Uterus (tissue), 2 donors: ENCODE data around the gene ITIH5.

Experiments used
- CTCF ChIP-seq, 4 experiments: fragments of 200-600 bp in 2 of 4; fragments of 450-650 bp in 2 of 4; sonication (generic) in 2 of 4; IDR thresholded peaks; one replicate each; pipeline ENCODE4 v1.5.1; 2016 to 2019; ENCODE audit warnings: antibody characterized with exemption in 4 of 4, mild to moderate bottlenecking in 2 of 4, moderate library complexity in 1 of 4
- POLR2A ChIP-seq, 2 donors: fragments of 450-650 bp; IDR thresholded peaks; one replicate each; pipeline ENCODE4 v1.6.1; 2016; ENCODE audit warnings: antibody characterized with exemption in 2 of 2, mild to moderate bottlenecking in 1 of 2, moderate library complexity in 1 of 2

DNA sequence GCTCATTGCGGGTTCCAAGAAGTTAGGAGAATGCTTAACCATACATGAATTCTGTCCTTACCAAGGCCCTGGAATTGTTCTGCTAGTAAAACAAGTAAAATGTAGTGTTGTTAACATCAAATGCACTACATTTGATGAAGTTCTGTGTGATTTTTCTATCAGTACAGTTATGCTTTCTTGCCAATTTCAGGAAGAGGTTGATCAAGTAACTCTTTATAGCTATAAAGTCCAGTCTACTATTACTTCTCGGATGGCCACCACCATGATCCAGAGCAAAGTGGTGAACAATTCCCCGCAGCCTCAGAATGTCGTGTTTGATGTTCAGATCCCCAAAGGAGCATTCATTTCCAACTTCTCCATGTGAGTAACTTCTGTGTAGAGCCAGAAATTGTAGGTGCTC lies 42.1 kb upstream of the ITIH5 start:
- TF ChIP-seq POLR2A (IDR thresholded peaks at IDR 0.05): no peak
- TF ChIP-seq CTCF (IDR thresholded peaks at IDR 0.05): no peak
